GM21786 (cell line): ENCODE results near the gene STARD10.
"Not testable (repeated sequence)": the region's sequence is repeated elsewhere in the genome, so short reads cannot be mapped to it uniquely, and the experiment has no call there.

ENCODE experiments used
- ATAC-seq: cut with Tn5 transposase; IDR thresholded peaks from one replicate; pipeline ENCODE4 v1.9.1; 2021; ENCODE audit not compliant: unreplicated experiment

Gene STARD10

GRCh38 chr11:72808331-72808798, 14.5 kb upstream of the STARD10 start:
- ATAC-seq: no peak

GRCh38 chr11:72807792-72808191, 13.9 kb upstream of the STARD10 start:
- ATAC-seq: no peak

- ATAC-seq: no peak
Observed at GRCh38 chr11:72807021-72807693, 13.3 kb upstream of the STARD10 start.

GRCh38 chr11:72806378-72806777, 12.5 kb upstream of the STARD10 start:
- not testable (repeated sequence) for ATAC-seq

- no peak for ATAC-seq
Observed at GRCh38 chr11:72805216-72805615, 11.4 kb upstream of the STARD10 start.

GRCh38 chr11:72802822-72803221, 9.0 kb upstream of the STARD10 start:
- ATAC-seq: no peak

GRCh38 chr11:72799441-72799840, 5.6 kb upstream of the STARD10 start:
- no peak for ATAC-seq

GRCh38 chr11:72798361-72798760, 4.5 kb upstream of the STARD10 start:
- no peak for ATAC-seq

- no peak for ATAC-seq
Observed at GRCh38 chr11:72793076-72793424, 797 bp downstream of the STARD10 start.

- ATAC-seq: no peak
Observed at GRCh38 chr11:72792437-72793021, 1.3 kb downstream of the STARD10 start.

- ATAC-seq: not testable (repeated sequence)
Observed at GRCh38 chr11:72791228-72791627, 2.6 kb downstream of the STARD10 start.

- no peak for ATAC-seq
Observed at GRCh38 chr11:72789493-72790131, 4.2 kb downstream of the STARD10 start.

- no peak for ATAC-seq
Observed at GRCh38 chr11:72788241-72788640, 5.6 kb downstream of the STARD10 start.

- no peak for ATAC-seq
Observed at GRCh38 chr11:72787216-72788104, 6.4 kb downstream of the STARD10 start.

GRCh38 chr11:72786305-72787215, 7.3 kb downstream of the STARD10 start:
- ATAC-seq: no peak

- no peak for ATAC-seq
Observed at GRCh38 chr11:72784662-72785061, 9.2 kb downstream of the STARD10 start.

GRCh38 chr11:72783144-72783905, 10.5 kb downstream of the STARD10 start:
- ATAC-seq: no peak

- ATAC-seq: no peak
Observed at GRCh38 chr11:72782081-72782920, 11.5 kb downstream of the STARD10 start.
